Hematopoietic multipotent progenitor cell treated with erythropoietin and hydrocortisone succinate and interleukin-3 and kit ligand, for 4 days (in vitro differentiated cells): ENCODE data around the gene KRTAP10-8.
"Not testable (repeated sequence)": the region's sequence is repeated elsewhere in the genome, so short reads cannot be mapped to it uniquely, and the experiment has no call there.

Experiments used
- DNase-seq: peaks from one replicate; pipeline ENCODE4 v3.0.0-alpha.2; 2015

Gene KRTAP10-8

DNA sequence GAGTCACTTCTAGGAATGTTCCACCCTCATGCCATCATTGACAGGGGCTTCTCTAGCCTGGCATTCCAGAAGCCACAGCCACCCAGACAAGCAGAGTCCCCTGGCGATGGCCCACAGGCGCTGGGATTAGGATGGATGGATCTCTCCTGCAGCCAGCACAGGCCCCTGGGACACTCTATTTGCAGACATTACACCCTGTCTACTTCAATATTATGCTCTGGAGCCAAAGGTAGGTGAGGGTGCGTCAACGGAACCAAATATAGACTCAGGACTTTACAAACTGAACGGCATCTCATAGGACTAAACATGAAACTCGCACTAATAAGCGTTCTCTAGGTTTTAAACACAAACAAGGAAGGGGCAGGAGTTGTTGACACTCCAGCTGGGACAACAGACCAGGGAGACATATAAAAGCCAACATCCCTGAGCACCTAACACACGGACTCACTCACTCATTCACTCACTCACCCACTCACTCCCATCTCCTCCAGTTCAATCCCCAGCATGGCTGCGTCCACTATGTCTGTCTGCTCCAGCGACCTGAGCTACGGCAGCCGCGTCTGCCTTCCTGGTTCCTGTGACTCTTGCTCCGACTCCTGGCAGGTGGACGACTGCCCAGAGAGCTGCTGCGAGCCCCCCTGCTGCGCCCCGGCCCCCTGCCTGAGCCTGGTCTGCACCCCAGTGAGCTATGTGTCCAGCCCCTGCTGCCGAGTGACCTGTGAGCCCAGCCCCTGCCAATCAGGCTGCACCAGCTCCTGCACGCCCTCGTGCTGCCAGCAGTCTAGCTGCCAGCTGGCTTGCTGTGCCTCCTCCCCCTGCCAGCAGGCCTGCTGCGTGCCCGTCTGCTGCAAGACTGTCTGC, 11.5 kb upstream of the KRTAP10-8 start, which contains the start of gene KRTAP10-7:
KRTAP10-7 (plus strand) TSS at position 480 of the 861 bp plus-strand sequence; CDS start at position 505, 25 bp downstream.
- DNase-seq, result not testable (repeated sequence)

- DNase-seq, result not testable (repeated sequence)
Measured at GRCh38 chr21:44601091-44601490, 10.8 kb upstream of the KRTAP10-8 start.

GRCh38 chr21:44601596-44602462, 10.1 kb upstream of the KRTAP10-8 start:
- DNase-seq, result no peak

DNA sequence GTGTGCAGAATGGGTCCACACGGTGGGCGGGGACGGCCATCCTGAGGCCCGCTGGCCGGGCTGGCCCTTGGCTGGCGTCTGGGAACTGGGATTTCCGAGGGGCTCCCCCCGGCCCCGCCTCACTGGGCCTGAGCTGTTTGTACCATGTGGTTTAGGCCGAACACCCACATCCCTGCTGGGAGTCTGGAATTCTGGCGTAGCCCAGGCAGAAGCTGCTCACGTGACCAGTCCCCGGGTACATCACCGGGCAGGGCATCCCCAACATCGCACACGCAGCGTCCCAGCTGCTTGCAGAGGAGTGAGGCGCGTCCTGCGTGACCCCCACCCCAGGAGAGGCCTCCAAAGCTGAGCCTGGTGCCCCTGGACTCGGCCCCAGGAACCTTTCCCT, 9.4 kb upstream of the KRTAP10-8 start:
- DNase-seq, result no peak

DNA sequence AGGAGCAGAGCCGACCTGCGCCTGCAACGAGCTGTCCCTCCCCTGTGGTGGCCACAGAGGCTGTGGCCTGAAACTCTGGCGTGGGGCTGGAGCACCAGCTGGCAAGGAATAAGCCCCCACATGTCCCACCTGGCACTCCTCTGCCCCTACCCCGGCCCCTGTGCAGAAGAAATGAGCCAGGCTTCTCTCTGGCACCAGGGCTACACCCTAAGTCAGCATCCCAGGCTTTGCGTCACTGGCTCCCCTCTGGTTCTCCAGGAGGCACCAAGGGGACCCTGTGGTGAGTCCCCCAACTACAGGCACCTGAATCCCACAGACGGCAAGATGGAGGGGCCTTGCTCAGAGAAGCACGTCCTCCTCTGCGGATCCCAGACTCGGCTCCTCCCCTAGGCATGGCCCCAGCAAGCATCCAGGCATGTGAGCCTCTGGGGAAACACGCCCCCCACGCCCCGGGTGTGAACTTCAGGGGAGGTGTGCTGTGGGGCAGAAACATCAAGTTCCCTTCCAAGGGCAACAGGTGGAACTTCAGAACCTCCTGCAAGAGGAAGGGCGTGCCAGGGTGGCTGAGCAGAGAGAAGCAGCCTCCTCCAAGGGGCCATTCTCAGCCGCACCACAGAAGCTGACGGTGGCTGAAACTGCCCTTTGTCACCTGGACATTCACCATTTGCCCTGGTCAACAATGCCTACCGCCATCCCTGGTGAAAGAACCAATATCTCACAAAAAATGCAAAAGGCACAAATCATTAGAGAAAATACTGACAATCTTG, 8.6 kb upstream of the KRTAP10-8 start:
- no peak for DNase-seq

- DNase-seq, result no peak
Measured at GRCh38 chr21:44603911-44604310, 8.0 kb upstream of the KRTAP10-8 start.

DNA sequence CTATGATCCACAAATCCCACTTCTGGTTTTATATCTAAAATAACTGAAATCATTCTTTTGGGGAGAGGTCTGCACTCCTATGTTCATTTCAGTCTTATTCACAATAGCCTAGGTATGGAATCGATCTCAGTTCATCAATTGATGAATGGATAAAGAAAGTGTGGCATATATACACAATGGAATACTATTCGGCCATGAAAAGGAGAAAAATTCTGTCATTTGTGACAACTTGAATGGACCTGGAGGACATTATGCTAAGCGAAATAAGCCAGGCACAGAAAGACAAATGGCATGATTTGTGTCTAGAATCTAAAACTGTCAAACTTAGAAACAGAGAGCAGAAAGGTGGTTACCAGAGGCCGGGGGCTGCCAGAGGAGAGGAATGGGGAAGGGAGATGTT, 5.4 kb upstream of the KRTAP10-8 start:
- DNase-seq, result no peak

DNA sequence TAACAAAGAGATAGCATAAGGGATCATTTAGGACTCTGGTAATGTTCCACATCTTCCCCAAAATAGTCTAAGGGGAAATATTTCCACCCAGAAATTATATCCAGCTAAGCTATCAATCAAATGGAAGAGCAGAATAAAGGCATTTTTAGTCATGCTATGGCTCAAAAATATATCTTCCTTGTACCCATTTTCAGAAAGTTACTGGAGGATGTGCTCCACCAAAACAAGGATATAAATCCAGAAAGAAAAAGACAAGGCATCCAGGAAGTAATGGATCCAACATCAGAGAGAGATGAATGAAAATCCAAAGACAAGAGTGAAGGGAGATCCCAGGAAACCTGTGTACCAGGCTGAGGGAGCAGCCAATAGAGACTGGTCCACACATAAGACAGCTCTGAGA, 2.7 kb upstream of the KRTAP10-8 start:
- DNase-seq, result no peak

- not testable (repeated sequence) for DNase-seq
Measured at GRCh38 chr21:44610157-44610843, 1.6 kb upstream of the KRTAP10-8 start.

DNA sequence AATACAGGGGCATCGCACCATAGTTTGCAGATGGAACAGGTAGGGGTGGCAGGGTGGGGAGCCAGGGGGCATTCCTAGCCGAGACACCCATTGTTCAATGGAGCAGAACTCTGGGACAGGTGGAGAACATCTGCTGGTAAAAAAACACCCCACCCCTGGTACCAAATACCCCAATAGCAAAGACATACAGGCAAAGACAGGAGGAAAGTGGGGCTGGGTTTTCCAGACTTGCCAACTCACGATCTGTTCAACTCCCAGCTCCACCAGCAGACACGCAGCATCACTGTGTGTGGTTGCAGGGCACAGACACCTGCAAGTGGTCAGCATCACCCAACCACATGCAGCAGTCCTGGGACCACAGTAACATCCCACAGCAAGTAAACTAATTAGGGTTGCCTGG, 328 bp upstream of the KRTAP10-8 start:
- no peak for DNase-seq

GRCh38 chr21:44612669-44613229, 870 bp downstream of the KRTAP10-8 start:
- no peak for DNase-seq

GRCh38 chr21:44613386-44614155, 1.7 kb downstream of the KRTAP10-8 start:
- no peak for DNase-seq

DNA sequence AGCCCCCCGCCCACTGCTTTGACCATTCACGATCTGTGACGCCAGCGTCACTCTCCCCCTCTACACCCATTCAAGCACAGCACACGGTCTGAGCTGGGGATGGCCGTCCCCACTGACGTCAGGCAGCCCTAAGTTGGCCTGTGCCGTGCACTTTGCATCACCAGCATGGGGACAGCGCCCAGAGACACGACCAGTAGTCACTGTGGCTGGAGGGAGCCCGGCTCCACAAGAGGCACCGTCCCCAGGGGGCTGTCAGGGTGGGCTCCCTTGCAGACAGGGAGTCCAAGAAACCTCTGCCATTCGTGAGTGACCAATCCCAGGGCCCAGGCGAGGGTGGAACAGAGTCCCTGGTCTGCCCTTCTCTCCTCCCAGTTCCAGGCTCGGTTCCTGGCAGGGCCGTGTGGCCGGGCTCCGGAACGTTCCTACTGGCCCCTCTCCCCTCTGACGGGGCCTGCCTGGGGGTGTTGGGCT, 2.3 kb downstream of the KRTAP10-8 start:
- DNase-seq, result no peak

- DNase-seq, result no peak
Measured at GRCh38 chr21:44614961-44615391, 3.1 kb downstream of the KRTAP10-8 start.

DNA sequence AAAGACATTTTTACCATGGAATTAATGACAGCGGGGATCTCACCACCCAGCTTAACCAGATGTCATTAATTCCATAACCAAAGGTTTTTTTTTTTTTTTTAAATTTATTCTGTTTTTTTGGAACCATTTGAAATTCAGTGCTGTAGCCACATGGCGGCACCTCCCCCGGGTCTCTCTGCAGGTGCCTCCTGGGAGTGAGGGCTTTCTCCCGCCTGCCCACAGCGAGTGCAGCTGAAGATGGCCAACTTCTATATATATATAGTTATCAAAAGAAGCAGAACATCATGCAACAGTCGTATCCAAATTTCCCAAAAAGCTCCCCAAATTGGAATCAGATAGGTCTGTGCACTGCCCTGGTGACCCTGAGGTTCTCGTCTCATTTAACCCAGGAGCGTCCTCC, 3.6 kb downstream of the KRTAP10-8 start:
- DNase-seq, result no peak

DNA sequence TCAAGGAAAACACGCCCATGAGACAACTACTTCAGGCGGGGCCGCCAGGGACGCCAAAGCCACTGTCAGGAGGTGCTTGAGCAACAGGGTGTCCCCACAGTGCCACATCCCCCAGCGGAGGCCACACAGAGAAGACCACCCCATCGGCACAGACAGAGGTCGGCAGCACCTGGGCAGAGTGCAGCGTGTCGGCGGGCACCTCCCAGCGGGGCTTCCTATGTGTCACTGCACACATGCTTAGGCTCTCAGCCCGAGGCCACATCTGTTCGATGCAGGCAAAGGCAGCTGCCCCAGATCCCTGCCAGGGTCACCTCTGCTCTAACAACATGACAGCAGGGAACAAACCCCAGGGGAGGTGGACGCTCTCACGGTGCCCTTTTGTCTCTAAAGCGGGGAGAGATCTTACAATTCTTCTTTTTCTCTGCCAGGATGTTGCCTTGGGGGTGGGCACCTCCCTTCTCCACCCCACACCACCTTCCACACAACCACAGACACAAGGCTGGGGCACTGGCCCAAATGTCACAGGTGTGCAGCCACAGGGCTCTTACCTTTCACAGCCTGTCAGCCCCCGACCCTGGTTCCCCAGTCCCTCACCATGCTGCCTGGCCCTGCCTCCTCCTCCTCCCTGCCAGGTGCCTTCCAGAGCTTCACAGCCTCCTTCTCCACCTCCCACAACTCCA, 4.2 kb downstream of the KRTAP10-8 start:
- DNase-seq, result no peak

- DNase-seq, result no peak
Measured at GRCh38 chr21:44616591-44616926, 4.7 kb downstream of the KRTAP10-8 start.

DNA sequence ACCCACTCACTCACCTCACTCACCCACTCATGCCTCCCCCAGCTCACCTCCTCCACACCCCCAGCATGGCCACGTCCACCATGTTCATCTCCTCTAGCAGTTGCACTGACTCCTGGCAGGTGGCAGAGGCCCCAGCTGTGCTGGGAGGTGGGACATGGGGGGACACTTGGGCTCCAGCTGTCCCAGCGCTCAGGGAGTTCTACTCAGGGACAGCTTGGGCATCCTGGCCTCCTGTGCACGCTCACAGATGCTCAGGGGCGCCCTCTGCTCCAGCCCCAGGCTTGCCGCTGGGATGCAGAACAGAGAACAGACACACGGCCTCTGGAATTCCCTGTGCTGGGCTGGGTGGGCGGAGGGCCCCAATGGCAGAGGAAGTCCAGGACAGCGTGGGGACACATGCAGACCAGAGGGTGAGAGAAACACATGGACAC, 5.2 kb downstream of the KRTAP10-8 start:
- no peak for DNase-seq

GRCh38 chr21:44618504-44618903, 6.6 kb downstream of the KRTAP10-8 start:
- peak; percentile 20 for DNase-seq

- no peak for DNase-seq
Measured at GRCh38 chr21:44618909-44619308, 7.0 kb downstream of the KRTAP10-8 start.
